IMR-90 (cell line): Measurements from ENCODE around the gene CDH26. TPM values are rescaled to one million over a fixed set of nuclear protein-coding genes. Genes with fewer than 3 reads are reported as not detected.

Experiments used
- ATAC-seq: fragments of 200-7000 bp; cut with Tn5 transposase; 2 replicates; pipeline ENCODE4 v1.9.1; 2020; ENCODE audit warnings: low read depth, mild to moderate bottlenecking, moderate library complexity
- BruUV-seq: library from RNA; stranded (reverse); fragments of 400-500 nt; replicated peaks from 2 replicates; lab custom pipeline; 2021; lab: Mats Ljungman, UMichigan
- CTCF ChIA-PET: fragments of 300-600 bp; formaldehyde crosslinking; extraction: SDS; loops from one replicate; lab custom pipeline; 2021; ENCODE audit warnings: antibody characterized with exemption; lab: Yijun Ruan, JAX
- POLR2A ChIA-PET: fragments of 300-600 bp; sonication (Branson Sonifier 250); formaldehyde crosslinking; loops from one replicate; lab custom pipeline; 2022; ENCODE audit warnings: antibody characterized with exemption; ENCODE audit not compliant: unreplicated experiment; lab: Charles Lee
- DNase-seq: peaks from one replicate; pipeline ENCODE4 v3.0.0; 2013
- H2AFZ ChIP-seq: replicated peaks from 2 replicates; pipeline ENCODE3; 2013; ENCODE audit warnings: low read length, mild to moderate bottlenecking; ENCODE audit not compliant: poor library complexity
- H2AK5ac ChIP-seq: 2 replicates; pipeline ENCODE4 v1.6.1; 2013; ENCODE audit warnings: low read depth, low read length, inconsistent platforms
- H2AK9ac ChIP-seq: replicated peaks from 2 replicates; pipeline ENCODE3; 2013; ENCODE audit warnings: mild to moderate bottlenecking, low read depth, low read length, moderate library complexity; ENCODE audit not compliant: poor library complexity
- H2BK120ac ChIP-seq: 2 replicates; pipeline ENCODE4 v1.6.1; 2013; ENCODE audit warnings: low read depth, low read length, inconsistent platforms
- H2BK15ac ChIP-seq: 3 replicates; pipeline ENCODE4 v1.6.1; 2013; ENCODE audit warnings: low read depth, low read length, inconsistent platforms
- H2BK20ac ChIP-seq: 2 replicates; pipeline ENCODE4 v1.6.1; 2013; ENCODE audit warnings: low read depth, mild to moderate bottlenecking, inconsistent platforms, low read length, moderate library complexity
- H2BK5ac ChIP-seq: 2 replicates; pipeline ENCODE4 v1.6.1; 2013; ENCODE audit warnings: mild to moderate bottlenecking, low read depth, low read length, inconsistent platforms; ENCODE audit not compliant: poor library complexity, severe bottlenecking
- H3K14ac ChIP-seq: replicated peaks from 2 replicates; pipeline ENCODE4 v1.6.1; 2013; ENCODE audit warnings: low read depth, low read length, inconsistent platforms
- H3K18ac ChIP-seq: 2 replicates; pipeline ENCODE4 v1.6.1; 2013; ENCODE audit warnings: low read depth, low read length, control low read depth
- H3K23ac ChIP-seq: 2 replicates; pipeline ENCODE4 v1.6.1; 2013; ENCODE audit warnings: low read depth, low read length, inconsistent platforms
- H3K27ac ChIP-seq: 2 replicates; pipeline ENCODE4 v1.5.1; 2013; ENCODE audit warnings: mild to moderate bottlenecking, control low read depth, low read length; ENCODE audit not compliant: insufficient read depth
- H3K27me3 ChIP-seq: 2 replicates; pipeline ENCODE4 v1.6.1; 2013; ENCODE audit warnings: low read length; ENCODE audit not compliant: control insufficient read depth, insufficient read depth
- H3K36me3 ChIP-seq: 2 replicates; pipeline ENCODE4 v1.6.1; 2013; ENCODE audit warnings: low read length, mixed read lengths; ENCODE audit not compliant: control insufficient read depth, insufficient read depth
- H3K4ac ChIP-seq: 2 replicates; pipeline ENCODE4 v1.6.1; 2013; ENCODE audit warnings: low read depth, low read length, inconsistent platforms
- H3K4me1 ChIP-seq: 2 replicates; pipeline ENCODE4 v1.6.1; 2013; ENCODE audit warnings: low read length, mixed read lengths; ENCODE audit not compliant: control insufficient read depth, insufficient read depth
- H3K4me2 ChIP-seq: 2 replicates; pipeline ENCODE4 v1.6.1; 2013; ENCODE audit warnings: low read depth, mild to moderate bottlenecking, control low read depth, low read length, moderate library complexity
- H3K4me3 ChIP-seq: 2 replicates; pipeline ENCODE4 v1.5.1; 2013; ENCODE audit warnings: low read depth, mild to moderate bottlenecking, control low read depth, low read length, moderate library complexity; ENCODE audit not compliant: insufficient read depth
- H3K56ac ChIP-seq: 2 replicates; pipeline ENCODE4 v1.6.1; 2013; ENCODE audit warnings: low read length, inconsistent platforms; ENCODE audit not compliant: insufficient read depth; ENCODE audit errors: extremely low read depth
- H3K79me1 ChIP-seq, 2 experiments: 2 replicates each; pipeline ENCODE4 v1.6.1; 2013; ENCODE audit warnings: low read length in 2 of 2, inconsistent platforms in 1 of 2, low read depth in 1 of 2
- H3K9ac ChIP-seq: 2 replicates; pipeline ENCODE4 v1.6.1; 2013; ENCODE audit warnings: low read depth, low read length, control low read depth
- H3K9me1 ChIP-seq: 2 replicates; pipeline ENCODE4 v1.6.1; 2013; ENCODE audit warnings: low read length, inconsistent platforms; ENCODE audit not compliant: insufficient read depth
- H3K9me3 ChIP-seq: 2 replicates; pipeline ENCODE4 v1.6.1; 2013; ENCODE audit warnings: low read length; ENCODE audit not compliant: control insufficient read depth, insufficient read depth
- H4K20me1 ChIP-seq: 2 replicates; pipeline ENCODE4 v1.6.1; 2013; ENCODE audit warnings: low read length, inconsistent platforms; ENCODE audit not compliant: insufficient read depth
- H4K5ac ChIP-seq: 2 replicates; pipeline ENCODE4 v1.6.1; 2013; ENCODE audit warnings: mild to moderate bottlenecking, low read depth, low read length, control low read depth
- H4K8ac ChIP-seq, 2 experiments: 2 replicates each; pipeline ENCODE4 v1.6.1; 2013; ENCODE audit warnings: low read depth in 2 of 2, low read length in 2 of 2, control low read depth in 1 of 2, inconsistent platforms in 1 of 2
- H4K91ac ChIP-seq: 2 replicates; pipeline ENCODE4 v1.6.1; 2013; ENCODE audit warnings: low read depth, low read length, inconsistent platforms; ENCODE audit not compliant: insufficient read depth
- CTCF ChIP-seq: conservative IDR thresholded peaks from 2 replicates; pipeline ENCODE4 v1.5.1; 2012; ENCODE audit warnings: mild to moderate bottlenecking, low read depth, low read length, improper control_type of control experiment
- MAFK ChIP-seq: IDR thresholded peaks from 2 replicates; pipeline ENCODE4 v1.6.1; 2012; ENCODE audit warnings: low read depth, low read length, improper control_type of control experiment
- MAZ ChIP-seq: IDR thresholded peaks from 2 replicates; pipeline ENCODE4 v1.6.1; 2012; ENCODE audit warnings: low read depth, mild to moderate bottlenecking, low read length, improper control_type of control experiment, moderate library complexity, borderline replicate concordance
- RCOR1 ChIP-seq: IDR thresholded peaks from 2 replicates; pipeline ENCODE4 v1.6.1; 2012; ENCODE audit warnings: mild to moderate bottlenecking, low read length, improper control_type of control experiment; ENCODE audit not compliant: insufficient replicate concordance
- SMC3 ChIP-seq: fragments of 150-350 bp; IDR thresholded peaks from 2 replicates; pipeline ENCODE4 v1.6.1; 2016; ENCODE audit warnings: low read depth, mild to moderate bottlenecking, antibody characterized with exemption, low read length, moderate library complexity
- WGBS, 2 experiments: methylation state at CpG; one replicate each; pipeline versions ENCODE4 v1.1.5 to v1.1.7; 2013; ENCODE audit warnings: missing lambda C conversion rate in 2 of 2; ENCODE audit not compliant: insufficient read length in 1 of 2; ENCODE audit errors: extremely low coverage in 2 of 2; 5-methylcytosine and 5-hydroxymethylcytosine counted together
- dilution Hi-C: fragments of 300-500 bp; cut with HindIII; formaldehyde crosslinking; loops from one replicate; pipeline ENCODE4 v1.14.3; 2018; ENCODE audit warnings: low sequenced_read_pairs; ENCODE audit not compliant: unreplicated experiment
- in situ Hi-C: fragments of 300-500 bp; cut with MboI; formaldehyde crosslinking; loops from 3 replicates; pipeline ENCODE4 v1.14.3; 2019; ENCODE audit warnings: low sequenced_read_pairs, inconsistent platforms, mixed read lengths
- intact Hi-C: fragments of 100-400 bp; cut with micrococcal nuclease; formaldehyde crosslinking; loops from 2 replicates; pipeline ENCODE4 v1.10.0; 2022
- polyA plus RNA-seq, 3 experiments: library from polyadenylated mRNA; depleted of rRNA; stranded (reverse); fragments of >200 nt; gene quantifications; 2 replicates each; pipeline ENCODE4 v1.2.3, GENCODE V29; 2012; ENCODE audit warnings: low replicate concordance in 1 of 3
- total RNA-seq: library from RNA; depleted of rRNA; stranded (reverse); fragments of >200 nt; gene quantifications from 2 replicates; pipeline ENCODE4 v1.2.3, GENCODE V29; 2012

Gene CDH26
- total and polyA plus RNA-seq, 2 of the 4 experiments (the other 2 are of a cell fraction), result not detected

GRCh38 chr20:60021104-60021503 is 62.9 kb downstream of the CDH26 start:
- dilution Hi-C loops, result no loop called here
- CTCF ChIA-PET, result interaction anchor here (0.6 to 1.2 kb wide), 2 partner anchors 16 to 189 kb away, joined by 3 to 4 read pairs; no protein-coding TSS in a partner anchor
- H3K23ac ChIP-seq, result no peak overlapping the region
- H4K5ac ChIP-seq, result no peak overlapping the region
- DNase-seq (no peak), ATAC-seq (no peak)
- POLR2A ChIA-PET, result no interaction called here
- H4K8ac ChIP-seq, result no peak overlapping the region
- no peaks in the 10 kb centered on the region for H4K20me1 ChIP-seq
- H3K9ac ChIP-seq, result no peak overlapping the region
- H3K79me1 ChIP-seq, result no peaks in the 10 kb centered on the region
- H2AFZ ChIP-seq, result no peak overlapping the region
- no peaks in the 10 kb centered on the region for H3K9me1 ChIP-seq
- no peak overlapping the region for H2AK5ac ChIP-seq
- H3K9me3 ChIP-seq, result no peaks in the 10 kb centered on the region
- H3K27me3 ChIP-seq, result peaks cover 2% of the 10 kb centered on the region
- no peak overlapping the region for H3K27ac ChIP-seq
- no peaks in the 10 kb centered on the region for H3K36me3 ChIP-seq
- H2BK120ac ChIP-seq, result no peak overlapping the region
- H2BK20ac ChIP-seq, result no peak overlapping the region
- H2BK15ac ChIP-seq, result no peak overlapping the region
- no TSS peak for BruUV-seq
- H2AK9ac ChIP-seq, result no peak overlapping the region
- H3K4ac ChIP-seq, result no peak overlapping the region
- no CpG with 5 or more reads among the region's 1 CpG for WGBS, 2 experiments
- no peaks in the 10 kb centered on the region for H3K4me1 ChIP-seq
- in situ Hi-C loops, result no loop called here
- H4K91ac ChIP-seq, result no peak overlapping the region
- H3K14ac ChIP-seq, result no peak overlapping the region
- no peak overlapping the region for H3K4me2 ChIP-seq
- TF ChIP-seq CTCF, result no peak
- TF ChIP-seq MAZ, result no peak
- TF ChIP-seq SMC3, result no peak
- no peak for TF ChIP-seq RCOR1
- no peak for TF ChIP-seq MAFK
- no peak overlapping the region for H3K56ac ChIP-seq
- H3K18ac ChIP-seq, result no peak overlapping the region
- intact Hi-C loops, result no loop called here
- H2BK5ac ChIP-seq, result no peak overlapping the region
- no peak overlapping the region for H3K4me3 ChIP-seq
